ENCODE results near the gene RAB36.

RAB36 gene

GRCh38 chr22:23211622-23212021 is 66.3 kb downstream of the RAB36 start:
- DNase-seq: no peak

DNA sequence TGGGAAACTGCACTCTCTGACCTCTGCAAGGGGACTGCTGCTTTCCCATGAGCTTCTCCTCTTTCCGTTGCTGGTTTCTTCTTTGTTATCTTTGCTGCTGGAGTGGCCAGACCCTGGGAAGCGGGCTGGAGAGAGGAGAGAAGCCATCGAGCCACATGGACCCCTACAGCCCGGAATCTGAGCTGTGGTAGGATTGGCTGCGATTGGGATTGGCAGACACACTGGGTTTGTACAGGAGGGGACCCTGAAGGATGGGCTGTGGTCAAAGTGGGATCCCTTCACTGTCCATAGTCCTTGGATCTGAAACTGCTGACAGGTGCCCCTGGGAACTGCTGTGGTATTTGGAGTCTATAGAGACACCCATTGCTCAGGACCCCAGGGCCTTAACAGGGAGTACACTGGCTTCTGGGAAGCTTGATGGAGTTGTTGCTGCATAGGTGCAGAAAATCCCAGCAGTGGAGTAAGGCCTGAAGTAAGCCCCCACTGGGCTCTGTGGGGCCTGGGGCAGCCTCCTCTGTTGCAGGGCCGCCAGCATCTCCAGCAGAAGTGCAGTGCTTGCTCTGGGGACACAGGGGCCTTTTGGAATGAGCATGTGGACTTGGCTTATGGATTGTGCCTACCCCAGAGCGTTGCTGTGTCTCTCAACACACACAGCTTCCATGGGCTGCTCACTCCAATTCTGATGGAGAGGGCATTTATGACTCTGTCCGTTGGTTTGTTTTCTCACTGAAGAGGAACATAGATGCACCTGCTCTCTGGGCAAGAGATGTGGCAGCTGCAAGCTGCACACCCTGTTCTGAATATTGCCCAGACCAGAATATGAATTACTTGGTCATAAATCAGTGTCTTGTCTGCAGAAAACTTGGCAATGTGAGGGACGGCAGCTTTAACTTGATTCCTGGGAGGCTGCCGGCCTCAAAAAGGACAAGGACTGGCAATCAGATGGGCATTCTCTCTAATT is 67.1 kb downstream of the RAB36 start:
- no peak for DNase-seq

GRCh38 chr22:23213022-23213555 is 67.8 kb downstream of the RAB36 start:
- DNase-seq: no peak

DNA sequence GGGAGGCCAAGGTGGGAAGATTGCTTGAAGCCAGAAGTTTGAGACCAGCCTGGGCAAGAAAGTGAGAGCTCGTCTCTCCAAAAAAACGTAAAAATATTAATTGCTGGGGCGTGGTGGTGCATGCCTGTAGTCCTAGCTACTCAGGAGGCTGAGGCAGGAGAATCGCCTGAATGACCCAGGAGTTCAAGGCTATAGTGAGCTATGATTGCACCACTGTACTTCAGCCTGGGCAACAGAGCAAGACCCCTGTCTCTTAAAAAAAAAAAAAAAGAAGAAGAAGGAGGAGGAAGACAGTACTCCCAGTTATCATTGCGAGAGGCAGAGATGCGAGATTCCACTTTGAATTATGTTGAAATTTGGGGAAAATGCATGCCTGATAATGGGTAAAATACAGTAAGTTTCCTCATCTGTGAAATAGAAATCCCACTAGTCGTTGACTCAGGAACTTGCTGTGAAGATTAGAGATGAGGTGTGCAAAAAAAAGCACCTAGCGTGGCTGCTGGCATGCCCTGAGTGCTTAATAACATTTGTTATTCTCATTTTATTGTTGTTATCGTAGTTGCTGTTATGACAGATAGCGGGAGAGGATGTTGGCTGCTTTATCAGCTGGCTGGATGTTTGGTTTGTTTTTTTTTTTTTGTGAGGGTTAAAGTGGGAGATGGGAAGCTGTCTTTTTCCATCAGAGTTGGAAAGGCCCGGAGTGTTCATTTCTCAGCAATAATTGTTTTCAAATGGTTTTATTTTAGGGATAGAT is 68.5 kb downstream of the RAB36 start:
- DNase-seq: no peak

Data from bone marrow (tissue), 2 donors.